HG02981 (cell line): ENCODE data around the gene CIDEC.

ENCODE experiments used
- ATAC-seq: cut with Tn5 transposase; IDR thresholded peaks from one replicate; pipeline ENCODE4 v1.9.1; 2021; ENCODE audit warnings: mild to moderate bottlenecking, moderate library complexity; ENCODE audit not compliant: unreplicated experiment

The CIDEC gene, protein sequence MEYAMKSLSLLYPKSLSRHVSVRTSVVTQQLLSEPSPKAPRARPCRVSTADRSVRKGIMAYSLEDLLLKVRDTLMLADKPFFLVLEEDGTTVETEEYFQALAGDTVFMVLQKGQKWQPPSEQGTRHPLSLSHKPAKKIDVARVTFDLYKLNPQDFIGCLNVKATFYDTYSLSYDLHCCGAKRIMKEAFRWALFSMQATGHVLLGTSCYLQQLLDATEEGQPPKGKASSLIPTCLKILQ

DNA sequence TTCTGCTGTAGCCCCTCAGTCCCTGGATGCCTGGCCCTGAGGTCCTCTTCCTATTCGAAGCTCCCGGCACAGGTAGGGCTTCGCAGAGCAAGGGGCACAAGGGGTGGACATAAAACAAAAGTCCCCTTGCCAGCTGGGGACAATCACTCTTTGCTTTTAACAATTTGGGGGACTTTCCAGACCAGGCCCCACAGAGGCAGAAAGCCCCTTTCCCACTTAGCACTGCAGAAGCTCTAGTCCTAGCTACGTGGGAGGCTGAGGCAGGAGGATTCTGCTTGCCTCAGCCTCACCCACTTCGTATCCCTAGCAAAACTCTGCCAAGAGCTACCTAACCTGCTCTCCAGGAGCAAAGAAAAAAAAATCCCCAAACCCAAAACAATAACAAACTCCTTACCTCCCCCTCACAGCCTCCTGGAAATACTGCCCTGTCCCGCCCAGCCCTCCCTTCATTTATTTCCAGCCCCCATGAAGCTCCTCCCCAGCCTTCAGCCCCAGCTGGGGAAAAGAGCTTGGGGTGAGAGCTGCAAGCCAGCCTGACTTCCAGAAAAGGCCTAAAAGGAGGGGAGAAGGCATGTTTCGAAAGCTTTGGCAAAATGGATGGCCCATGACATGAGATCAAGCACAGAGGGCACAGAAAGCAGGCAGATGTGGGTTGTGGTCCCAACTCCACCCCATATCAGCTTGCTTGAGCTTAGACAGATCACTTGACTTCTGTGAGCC is at the start of gene CIDEC:
CIDEC (minus strand) TSS at position 424 of the 720 bp plus-strand sequence. CDS start 1,767 bp downstream, outside the sequence.
- no peak for ATAC-seq

DNA sequence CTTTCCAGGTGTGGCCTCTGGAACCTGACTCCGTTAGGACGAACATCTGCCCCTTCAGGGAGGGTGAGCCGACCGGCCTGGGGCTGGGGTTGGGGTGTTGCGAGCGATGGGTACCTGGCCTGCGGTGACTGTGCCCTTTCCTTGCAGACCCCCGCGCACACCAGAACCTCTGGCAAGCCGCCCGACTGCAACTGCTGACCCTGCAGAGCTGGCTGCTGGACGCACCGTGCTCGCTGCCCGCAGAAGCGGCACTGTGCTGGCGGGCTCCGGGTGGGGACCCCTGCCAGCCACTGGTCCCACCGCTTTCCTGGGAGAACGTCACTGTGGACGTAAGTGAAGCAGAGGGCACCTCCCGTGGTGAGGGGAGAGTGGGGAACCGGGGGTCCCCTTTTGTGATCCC is 48.1 kb upstream of the CIDEC start:
- ATAC-seq, result no peak

DNA sequence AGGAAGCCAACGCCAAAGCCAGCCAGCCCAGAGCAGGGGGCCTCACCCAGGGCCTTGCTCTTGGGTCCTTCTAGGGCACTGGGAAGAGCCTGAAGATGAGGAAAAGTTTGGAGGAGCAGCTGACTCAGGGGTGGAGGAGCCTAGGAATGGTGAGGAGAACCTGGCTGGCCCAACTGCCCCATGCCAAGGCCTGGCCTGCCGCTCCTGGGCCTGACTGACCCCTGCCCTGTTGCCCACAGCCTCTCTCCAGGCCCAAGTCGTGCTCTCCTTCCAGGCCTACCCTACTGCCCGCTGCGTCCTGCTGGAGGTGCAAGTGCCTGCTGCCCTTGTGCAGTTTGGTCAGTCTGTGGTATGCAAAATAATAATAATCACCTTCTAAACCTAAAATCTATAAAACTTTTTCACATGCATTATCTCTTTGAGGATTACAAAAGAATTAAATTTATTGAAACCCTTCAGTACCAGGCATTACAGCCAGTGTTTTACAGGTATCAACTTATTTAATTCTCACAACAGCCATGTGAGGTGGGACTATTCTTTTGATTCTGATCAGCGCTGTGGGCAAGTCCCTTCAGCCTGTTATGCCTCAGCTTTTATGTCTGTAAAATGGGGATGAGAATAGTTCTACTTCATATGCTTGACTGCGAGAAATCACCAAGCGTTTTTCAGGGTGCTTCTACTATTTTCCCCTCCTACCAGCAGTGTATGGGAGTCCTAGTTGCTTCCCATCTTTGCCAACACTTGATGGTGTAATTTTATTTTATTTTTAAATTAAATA is 38.4 kb upstream of the CIDEC start:
- ATAC-seq, result no peak

DNA sequence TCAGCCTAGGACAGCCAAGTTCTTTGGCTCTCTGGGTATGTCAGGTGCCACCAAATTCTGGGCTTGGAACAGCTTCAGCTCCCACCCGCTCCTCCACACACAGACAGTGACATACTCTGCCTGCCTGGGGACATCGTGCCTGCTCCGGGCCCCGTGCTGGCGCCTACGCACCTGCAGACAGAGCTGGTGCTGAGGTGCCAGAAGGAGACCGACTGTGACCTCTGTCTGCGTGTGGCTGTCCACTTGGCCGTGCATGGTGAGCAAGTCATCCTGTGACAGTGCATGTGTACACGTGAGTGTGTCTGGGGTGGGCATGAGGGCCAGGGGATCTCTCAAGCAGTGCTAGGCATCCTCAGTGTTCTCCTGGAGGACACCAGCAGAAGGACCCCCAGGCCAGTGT is 37.8 kb upstream of the CIDEC start:
- ATAC-seq, result no peak

DNA sequence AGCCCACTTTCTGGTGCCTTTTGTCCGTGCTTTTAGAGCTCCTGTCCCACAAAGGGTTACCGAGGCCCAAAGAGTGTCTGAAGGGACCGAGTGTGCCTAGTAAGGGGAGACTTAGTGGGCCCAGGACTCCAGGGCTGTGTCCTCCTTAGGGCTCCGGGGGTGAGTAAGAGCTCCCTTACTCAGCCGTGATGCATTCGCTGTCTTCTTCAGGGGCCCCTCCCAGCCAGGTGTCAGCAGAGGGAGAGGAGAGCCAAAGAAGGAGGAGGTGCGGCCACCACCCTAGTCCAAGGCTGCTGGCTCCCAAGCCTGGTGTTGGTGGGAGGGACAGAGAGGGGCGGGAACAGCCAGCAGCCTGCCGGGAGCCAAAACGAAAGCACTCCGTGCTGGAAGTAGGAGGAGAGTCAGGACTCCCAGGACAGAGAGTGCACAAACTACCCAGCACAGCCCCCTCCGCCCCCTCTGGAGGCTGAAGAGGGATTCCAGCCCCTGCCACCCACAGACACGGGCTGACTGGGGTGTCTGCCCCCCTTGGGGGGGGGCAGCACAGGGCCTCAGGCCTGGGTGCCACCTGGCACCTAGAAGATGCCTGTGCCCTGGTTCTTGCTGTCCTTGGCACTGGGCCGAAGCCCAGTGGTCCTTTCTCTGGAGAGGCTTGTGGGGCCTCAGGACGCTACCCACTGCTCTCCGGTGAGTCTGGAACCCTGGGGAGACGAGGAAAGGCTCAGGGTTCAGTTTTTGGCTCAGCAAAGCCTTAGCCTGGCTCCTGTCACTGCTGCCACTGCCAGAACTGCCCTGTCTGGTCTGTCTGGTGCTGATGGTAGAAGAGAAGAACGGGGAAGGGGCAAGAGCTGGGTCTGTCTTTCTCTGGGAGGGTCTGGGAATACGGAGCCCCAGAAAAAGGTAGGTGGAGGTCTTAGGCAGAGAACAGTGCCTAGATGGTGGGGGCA is 37.0 kb upstream of the CIDEC start, which contains the start of gene IL17RC:
IL17RC (plus strand) TSS at position 365 of the 947 bp plus-strand sequence; CDS start at position 583, 218 bp downstream.
- no peak for ATAC-seq

DNA sequence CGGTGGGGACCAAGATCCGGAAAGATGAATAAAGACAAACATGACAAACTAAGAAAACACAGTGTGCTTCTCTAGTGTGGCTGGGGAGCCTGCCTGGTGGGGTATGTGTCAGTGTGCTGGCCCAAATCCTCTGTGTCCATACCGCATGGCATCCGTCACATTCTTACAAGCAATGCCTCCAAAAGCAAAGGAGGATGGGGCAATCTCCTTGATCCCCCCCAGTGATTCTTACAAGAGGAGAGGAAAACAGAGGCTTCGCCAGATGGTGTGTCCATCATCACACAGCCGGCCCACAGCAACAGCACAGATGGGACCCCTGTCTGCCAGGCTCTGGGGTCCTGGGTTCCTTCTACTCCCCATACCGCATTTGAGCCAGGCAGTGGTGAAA is 36.3 kb upstream of the CIDEC start:
- no peak for ATAC-seq

DNA sequence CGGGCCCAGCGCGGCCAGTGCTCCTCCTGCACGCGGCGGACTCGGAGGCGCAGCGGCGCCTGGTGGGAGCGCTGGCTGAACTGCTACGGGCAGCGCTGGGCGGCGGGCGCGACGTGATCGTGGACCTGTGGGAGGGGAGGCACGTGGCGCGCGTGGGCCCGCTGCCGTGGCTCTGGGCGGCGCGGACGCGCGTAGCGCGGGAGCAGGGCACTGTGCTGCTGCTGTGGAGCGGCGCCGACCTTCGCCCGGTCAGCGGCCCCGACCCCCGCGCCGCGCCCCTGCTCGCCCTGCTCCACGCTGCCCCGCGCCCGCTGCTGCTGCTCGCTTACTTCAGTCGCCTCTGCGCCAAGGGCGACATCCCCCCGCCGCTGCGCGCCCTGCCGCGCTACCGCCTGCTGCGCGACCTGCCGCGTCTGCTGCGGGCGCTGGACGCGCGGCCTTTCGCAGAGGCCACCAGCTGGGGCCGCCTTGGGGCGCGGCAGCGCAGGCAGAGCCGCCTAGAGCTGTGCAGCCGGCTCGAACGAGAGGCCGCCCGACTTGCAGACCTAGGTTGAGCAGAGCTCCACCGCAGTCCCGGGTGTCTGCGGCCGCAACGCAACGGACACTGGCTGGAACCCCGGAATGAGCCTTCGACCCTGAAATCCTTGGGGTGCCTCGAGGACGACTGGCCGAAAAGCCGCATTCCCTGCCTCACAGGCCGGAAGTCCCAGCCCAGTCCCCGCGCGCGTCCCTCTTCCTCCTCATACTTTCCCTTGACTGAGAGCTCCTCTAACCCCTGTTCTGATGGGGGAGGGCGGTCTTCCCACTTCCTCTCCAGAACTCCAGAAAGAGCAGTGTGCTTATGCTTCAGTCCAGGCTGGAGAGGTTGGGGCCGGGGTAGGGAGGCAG is 35.4 kb upstream of the CIDEC start:
- ATAC-seq, result no peak

DNA sequence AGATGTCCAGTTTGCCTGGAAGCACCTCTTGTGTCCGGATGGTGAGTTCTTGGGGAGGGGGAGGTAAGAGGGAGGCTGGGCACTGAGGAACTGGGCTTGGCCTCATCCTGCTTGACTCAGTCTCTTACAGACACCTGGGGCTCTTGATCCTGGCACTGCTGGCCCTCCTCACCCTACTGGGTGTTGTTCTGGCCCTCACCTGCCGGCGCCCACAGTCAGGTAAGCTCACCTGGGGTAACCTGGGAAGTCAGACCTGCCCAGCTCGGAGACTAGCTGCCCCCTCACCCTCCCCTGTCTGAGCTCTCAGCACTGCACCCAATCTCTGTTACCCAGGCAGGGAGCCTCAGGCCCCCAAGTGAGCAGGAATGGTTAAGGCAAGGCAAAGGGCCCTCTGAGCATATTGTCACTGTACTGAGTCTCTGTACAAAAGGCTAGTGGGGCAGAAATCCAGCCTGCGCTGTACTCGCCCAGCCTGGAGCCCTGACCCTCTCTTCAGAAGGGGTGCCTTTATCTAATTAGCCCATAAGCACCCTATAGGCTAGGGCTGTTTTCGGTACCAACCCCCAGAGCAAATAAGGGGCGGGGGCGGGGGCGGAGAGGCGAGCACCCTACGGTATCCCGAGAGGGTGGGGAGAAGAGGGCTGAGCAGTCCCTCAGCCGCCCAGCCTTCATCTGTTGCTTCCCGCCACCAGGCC is 34.7 kb upstream of the CIDEC start:
- ATAC-seq, result no peak

DNA sequence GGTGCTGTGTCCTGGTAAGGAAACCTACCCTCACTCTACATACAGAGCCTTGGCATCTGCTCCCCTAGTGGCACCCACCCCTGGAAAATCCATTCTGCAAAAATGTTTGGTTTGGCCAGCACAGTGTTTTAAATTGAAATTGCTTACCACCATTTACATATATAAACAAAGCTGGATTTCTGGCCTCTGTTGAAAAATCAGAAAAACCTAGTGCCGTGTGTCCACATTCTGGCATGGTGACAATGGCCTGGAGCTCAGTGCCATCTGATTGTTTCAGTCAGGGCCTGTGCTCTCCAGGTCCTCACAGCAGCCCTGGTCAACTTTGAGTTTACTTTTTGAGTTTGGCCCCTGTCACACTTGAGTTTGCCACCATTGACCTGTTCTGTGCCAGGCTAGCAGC is 34.0 kb upstream of the CIDEC start:
- ATAC-seq, result no peak

DNA sequence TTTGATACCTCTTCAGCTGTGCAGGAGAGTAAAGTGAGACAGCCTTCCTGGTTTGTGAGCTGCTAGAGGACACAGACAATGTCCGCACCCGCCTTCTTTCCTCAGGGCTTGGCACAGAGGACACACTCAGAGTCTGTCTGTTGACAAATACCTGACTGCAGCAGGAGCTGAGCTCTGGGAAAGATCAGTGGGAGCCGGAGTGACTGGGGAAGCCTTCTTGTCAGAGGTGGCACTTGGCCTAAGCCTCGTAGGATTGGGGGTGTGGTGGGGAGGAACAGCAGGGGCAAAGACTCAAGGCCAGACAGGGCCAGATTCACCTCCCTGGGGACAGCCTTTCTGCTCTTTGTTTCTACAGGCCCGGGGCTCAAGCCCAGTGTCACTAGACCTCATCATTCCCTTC is 33.5 kb upstream of the CIDEC start:
- no peak for ATAC-seq

DNA sequence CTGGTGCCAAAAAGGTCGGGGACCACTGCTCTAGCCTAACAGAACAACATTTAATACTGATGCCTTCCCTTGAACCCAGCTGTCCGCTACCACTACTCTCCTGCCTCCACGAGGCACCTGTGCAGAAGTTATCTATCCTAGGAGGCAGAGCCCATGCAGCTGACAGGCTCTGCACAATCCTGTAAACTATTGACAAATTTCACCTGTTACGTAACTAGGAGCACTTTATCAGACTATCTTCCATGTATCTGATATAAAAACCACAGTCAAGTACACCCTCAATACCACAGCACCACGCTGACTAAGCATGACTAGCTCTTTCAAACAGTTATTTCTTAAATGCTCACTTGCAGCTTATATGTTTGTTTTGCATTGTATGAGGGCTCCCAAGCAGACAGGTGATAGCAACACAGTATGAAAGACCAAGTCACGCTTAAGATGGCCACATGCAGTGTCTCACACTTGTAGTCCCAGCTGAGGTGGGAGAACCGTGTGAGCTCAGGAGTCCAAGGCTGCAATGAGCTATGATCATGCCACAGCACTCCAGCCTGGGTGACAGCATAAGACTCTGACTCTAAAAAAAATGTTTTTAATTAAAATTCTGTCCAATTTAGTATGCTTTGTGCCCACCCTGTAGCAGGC is 32.4 kb upstream of the CIDEC start:
- ATAC-seq, result no peak

DNA sequence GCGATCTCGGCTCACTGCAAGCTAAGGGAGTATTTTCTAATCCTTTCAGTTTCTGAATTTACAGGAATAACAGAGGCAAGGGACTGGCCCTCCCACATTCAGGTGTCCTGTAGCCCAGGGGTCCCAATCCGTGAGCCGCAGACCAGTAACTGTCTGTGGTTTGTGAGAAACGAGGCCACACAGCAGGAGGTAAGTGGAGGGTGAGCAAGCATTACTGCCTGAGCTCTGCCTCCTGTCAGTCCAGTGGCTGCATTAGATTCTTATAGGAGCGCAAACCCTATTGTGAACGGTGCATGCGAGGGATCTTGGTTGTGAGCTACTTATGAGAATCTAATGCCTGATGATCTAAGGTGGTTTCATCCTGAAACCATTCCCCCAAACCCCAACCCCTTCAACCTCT is 31.8 kb upstream of the CIDEC start:
- ATAC-seq, result no peak

DNA sequence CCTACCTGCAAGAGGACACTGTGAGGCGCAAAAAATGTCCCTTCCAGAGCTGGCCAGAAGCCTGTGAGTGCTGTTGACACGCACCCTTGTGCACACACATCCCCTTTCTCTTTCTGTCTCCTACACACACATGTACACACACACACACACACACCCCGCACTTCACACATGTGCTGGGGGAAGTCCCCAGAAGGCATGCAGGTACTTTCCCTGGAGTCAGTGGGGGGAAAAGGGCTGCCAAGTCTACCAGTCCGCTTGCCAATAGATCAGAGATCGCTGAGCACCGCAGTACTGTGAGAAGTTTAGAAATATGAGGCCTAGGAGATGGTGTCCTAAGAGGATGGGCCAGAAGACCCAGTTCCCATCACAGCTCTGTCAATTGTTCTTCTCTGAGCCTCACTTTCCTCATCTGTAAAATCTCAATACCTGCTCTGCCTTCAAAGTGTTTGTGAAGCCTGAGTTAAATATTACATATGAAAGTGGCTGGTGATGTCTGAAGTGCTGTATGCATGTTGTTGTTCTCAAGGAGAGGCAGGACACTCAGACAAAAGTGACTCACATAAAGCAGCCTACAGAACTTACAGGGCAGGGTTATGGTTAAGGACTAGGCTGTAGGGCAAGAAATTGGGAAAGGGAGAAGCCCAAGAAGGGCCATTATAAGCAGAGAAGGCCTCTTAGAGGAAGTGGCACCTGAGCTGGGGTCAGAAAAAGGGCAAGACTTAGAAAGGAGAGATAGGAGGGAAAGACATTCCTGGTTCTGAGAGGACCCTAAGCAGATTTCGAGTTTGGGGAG is 29.4 kb upstream of the CIDEC start:
- no peak for ATAC-seq

DNA sequence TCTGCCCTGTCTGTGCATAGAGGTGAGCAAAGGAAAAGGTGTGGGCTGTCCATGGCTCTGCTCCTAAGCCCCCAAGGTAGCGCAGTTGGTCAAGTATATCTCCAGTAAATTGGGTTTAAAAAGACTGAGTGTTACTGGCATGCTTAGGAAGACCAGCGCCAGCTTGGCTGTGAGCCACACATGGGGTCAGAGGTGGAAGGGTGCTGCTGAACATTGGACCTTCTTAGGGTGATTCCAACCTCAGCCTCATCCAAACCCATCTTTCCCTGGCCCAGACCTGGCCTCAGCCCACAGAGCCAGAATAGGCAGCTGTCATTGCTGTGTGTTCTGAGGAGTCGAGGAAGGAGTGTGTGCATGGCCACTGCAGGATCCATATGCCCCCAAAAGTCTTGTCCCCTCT is 28.2 kb upstream of the CIDEC start:
- no peak for ATAC-seq

DNA sequence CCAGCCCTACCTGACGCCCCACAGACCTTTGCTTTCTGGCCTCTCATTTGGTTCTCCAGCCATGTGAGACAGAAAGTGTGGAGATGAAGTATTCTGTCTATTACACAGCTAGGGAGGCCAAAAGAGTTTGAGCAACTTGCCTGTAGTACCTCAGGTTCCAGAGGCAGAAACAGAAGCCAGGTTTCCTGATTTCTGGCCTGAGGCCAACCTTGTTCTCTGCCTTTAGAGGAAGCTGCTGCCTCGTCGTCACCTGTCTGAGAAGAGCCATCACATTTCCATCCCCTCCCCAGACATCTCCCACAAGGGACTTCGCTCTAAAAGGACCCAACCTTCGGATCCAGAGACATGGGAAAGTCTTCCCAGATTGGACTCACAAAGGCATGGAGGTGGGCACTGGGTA is 26.4 kb upstream of the CIDEC start:
- no peak for ATAC-seq

DNA sequence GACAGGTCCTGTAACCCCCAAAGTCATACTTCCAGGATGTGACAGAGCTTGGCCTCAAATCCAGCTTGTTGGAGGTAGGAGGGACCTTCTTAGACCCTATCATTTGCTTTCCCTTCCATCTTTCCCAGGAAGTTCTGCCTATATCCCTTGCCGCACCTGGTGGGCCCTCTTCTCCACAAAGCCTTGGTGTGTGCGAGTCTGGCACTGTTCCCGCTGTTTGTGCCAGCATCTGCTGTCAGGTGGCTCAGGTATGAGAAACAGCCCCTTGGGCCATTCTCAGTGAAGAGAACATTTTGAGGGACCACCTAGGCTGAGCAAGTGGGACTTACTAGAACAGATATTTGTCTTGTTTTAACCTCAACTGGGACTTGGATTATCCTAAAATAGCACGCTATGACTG is 23.9 kb upstream of the CIDEC start:
- ATAC-seq, result no peak

DNA sequence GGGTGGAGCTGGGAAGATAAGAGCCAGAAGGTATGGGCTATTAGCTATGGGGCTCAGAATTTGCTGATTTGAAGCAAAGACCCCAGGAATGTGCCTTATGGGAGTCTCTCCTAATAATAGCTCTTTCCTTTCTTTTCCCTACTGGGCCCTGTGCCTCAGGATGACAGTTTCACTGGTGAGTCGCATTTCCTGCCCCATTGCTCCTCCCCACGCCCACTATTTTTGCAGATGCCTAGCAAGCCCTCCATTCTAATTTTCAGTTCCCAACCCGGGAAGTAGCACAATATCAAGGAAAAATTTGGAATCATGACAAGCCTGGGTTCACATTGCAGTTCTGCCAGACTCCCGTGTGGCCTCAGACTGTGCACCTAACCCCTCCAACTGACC is 23.2 kb upstream of the CIDEC start:
- ATAC-seq, result no peak
